GM18526 (cell line): Measurements from ENCODE around the gene HTR3B.

Experiments
- POLR2A ChIP-seq: IDR thresholded peaks from 3 replicates; pipeline ENCODE4 v1.6.1; 2011; ENCODE audit not compliant: insufficient read length; ENCODE audit errors: extremely low read depth

HTR3B gene

GRCh38 chr11:113876798-113877669 lies 27.6 kb upstream of the HTR3B start:
- no peak for TF ChIP-seq POLR2A

- TF ChIP-seq POLR2A, result no peak
Observed at GRCh38 chr11:113877670-113878055, 26.9 kb upstream of the HTR3B start.

GRCh38 chr11:113880971-113881370 lies 23.6 kb upstream of the HTR3B start:
- TF ChIP-seq POLR2A, result no peak

GRCh38 chr11:113881856-113882255 lies 22.7 kb upstream of the HTR3B start:
- TF ChIP-seq POLR2A, result no peak

GRCh38 chr11:113884361-113884836 lies 20.2 kb upstream of the HTR3B start:
- no peak for TF ChIP-seq POLR2A

GRCh38 chr11:113885897-113886296 lies 18.7 kb upstream of the HTR3B start:
- no peak for TF ChIP-seq POLR2A

- no peak for TF ChIP-seq POLR2A
Observed at GRCh38 chr11:113888848-113889247, 15.7 kb upstream of the HTR3B start.

- TF ChIP-seq POLR2A, result no peak
Observed at GRCh38 chr11:113894421-113894996, 10.1 kb upstream of the HTR3B start.

- TF ChIP-seq POLR2A, result no peak
Observed at GRCh38 chr11:113895367-113896155, 9.0 kb upstream of the HTR3B start.

GRCh38 chr11:113896156-113896879 lies 8.3 kb upstream of the HTR3B start:
- no peak for TF ChIP-seq POLR2A

- no peak for TF ChIP-seq POLR2A
Observed at GRCh38 chr11:113901141-113901540, 3.5 kb upstream of the HTR3B start.

- TF ChIP-seq POLR2A, result no peak
Observed at GRCh38 chr11:113906038-113906437, 1.4 kb downstream of the HTR3B start.

GRCh38 chr11:113906516-113906915 lies 1.9 kb downstream of the HTR3B start:
- no peak for TF ChIP-seq POLR2A

GRCh38 chr11:113907152-113907551 lies 2.6 kb downstream of the HTR3B start:
- no peak for TF ChIP-seq POLR2A

GRCh38 chr11:113907681-113908080 lies 3.1 kb downstream of the HTR3B start:
- TF ChIP-seq POLR2A, result no peak
